H1 (cell line): ENCODE results near the gene ADCY7. TPM values are rescaled to one million over a fixed set of nuclear protein-coding genes. Genes with fewer than 3 reads are reported as not detected.

Experiments used
- CREB1 ChIP-seq: IDR thresholded peaks from 2 replicates; pipeline ENCODE4 v1.6.1; 2012; ENCODE audit warnings: inconsistent platforms
- polyA plus RNA-seq, 7 experiments: library from polyadenylated mRNA; depleted of rRNA in 3 of 7; stranded (reverse) in 5 of 7; unstranded in 2 of 7; fragments of >200 nt in 5 of 7; fragments of 200-250 nt in 2 of 7; gene quantifications; 1 replicate in 5 of 7; 2 replicates in 1 of 7; 4 replicates in 1 of 7; pipeline versions ENCODE4 v1.2.1 to v1.2.3, GENCODE V29; 2011 to 2013; ENCODE audit warnings: missing spikeins in 2 of 7, mixed read lengths in 2 of 7
- total RNA-seq: library from RNA; stranded (reverse); fragmentation: NEBNext Ultra II Directional; extraction: Animal tissue kit (Norgen Biotek cat#: 25700); gene quantifications from 2 replicates; pipeline ENCODE4 v1.2.1, GENCODE V29; 2021

Gene ADCY7
- total and polyA plus RNA-seq, 2 of the 8 experiments (the other 6 are each of a cell fraction or from before 2014, with no cell fraction given), result 2.4 to 5.1 TPM

DNA sequence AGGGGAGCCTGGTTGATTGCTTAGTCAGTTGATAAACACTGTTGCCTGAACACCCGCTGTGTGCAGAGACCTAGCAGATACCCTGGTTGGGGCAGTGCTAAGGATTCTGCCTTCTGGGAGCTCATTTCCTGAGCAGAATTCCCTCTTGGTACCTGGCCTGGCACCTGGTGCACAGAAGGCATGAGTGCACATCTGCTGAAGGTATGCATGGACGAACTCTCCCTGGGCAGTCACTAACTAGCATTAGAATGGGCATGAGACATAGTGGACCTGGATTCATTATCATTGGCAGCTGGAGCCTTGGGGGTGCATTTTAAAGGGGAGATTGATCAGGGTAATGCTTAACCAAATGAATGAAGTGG lies 13.1 kb downstream of the ADCY7 start (continued):
- TF ChIP-seq CREB1, result no peak
- TF ChIP-seq, all 59 proteins: peak for 0
